Stimulated activated naive CD8-positive, alpha-beta T cell treated with anti-CD3 and anti-CD28 coated beads, Interleukin-15, Interleukin-2, amounts not matched to agents 100 U/mL and 50 U/mL, for 24 hours (primary cell): ENCODE measurements around the gene WNT7B.

Experiments used
- ATAC-seq: fragments of 150-1000 bp; cut with Tn5 transposase; one replicate; pipeline ENCODE4 v1.10.0; 2021
- DNase-seq: peaks from one replicate; pipeline ENCODE4 v3.0.0; 2021

The WNT7B gene

DNA sequence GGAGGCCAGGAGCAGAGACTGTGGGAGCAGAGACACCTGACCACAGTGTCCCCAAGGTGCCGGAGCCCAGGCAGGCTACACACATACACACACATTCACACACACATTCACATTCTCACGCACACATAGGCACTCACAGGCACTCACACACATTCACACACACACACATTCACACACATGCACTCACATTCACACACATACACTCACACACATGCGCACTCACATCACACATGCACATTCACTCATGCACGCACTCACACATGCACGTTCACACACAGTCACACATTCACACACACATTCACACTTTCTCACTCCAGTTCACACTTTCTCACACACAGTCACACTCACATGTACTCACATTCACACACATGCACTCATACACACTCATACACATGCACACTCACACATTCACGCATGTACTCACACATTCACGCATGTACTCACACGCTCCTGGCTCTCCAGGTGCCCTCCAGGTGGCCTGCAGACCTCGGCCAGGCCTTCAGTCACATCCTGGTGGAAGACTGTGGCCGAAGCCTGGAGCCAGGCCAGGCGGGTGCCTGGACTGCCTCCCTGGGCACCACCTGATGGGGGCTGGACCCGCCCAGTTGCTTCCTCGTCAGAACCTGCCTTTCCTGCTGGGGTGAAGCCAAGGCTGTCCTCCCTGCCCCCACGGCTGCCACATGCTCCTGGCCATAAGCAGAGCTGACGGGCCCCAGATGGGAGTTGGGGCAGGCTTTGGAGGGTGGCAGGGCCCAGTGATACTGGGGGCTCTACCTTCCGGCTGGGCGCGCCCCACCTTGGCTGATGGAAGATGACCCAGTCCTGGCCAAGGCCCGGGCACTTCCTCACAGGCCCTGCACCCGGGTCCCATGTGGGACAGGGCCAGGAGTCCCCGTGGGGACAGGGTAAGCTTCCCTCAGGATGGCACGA lies 89.5 kb downstream of the WNT7B start:
- no peak for DNase-seq
- ATAC-seq, result no peak

GRCh38 chr22:45886540-45886939 lies 90.4 kb downstream of the WNT7B start:
- DNase-seq (no peak), ATAC-seq (no peak)

GRCh38 chr22:45885941-45886395 lies 91.0 kb downstream of the WNT7B start:
- DNase-seq (no peak), ATAC-seq (no peak)

DNA sequence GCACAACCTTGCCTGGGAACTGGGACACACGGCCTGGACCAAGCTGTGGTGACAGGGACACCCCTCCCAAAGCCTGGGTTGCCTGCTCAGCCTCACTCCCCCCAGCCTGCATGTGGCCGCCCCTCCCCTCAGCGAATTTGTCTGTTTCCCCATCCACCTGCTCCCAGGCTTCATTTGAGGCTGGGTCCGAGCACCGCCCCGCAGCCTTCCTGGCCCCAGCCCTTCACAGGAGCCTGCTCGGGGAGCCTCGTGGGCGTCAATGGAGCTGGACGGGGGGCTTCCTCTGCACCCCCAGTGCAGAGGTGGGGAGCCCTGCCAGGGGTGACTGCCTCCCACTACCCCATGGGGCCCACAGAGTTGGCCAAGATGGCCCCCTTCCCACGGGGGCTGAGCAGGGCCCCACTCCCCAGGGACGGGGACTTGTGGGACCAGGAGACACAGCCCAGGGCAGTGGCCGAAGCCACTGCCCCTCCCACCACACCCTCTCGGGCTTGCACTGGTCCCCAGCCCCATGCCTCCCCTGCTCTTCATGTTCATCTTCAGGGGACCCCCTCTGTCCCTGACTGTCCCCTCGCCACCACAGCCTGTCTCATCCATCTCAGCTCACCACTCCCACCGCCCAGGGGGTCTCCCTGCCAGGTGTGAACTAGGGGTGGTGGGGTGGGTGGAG lies 91.7 kb downstream of the WNT7B start:
- DNase-seq, result no peak
- ATAC-seq, result no peak

GRCh38 chr22:45884201-45885062 lies 92.5 kb downstream of the WNT7B start:
- ATAC-seq (no peak), DNase-seq (no peak)

GRCh38 chr22:45883811-45884170 lies 93.2 kb downstream of the WNT7B start:
- DNase-seq, result no peak
- no peak for ATAC-seq

DNA sequence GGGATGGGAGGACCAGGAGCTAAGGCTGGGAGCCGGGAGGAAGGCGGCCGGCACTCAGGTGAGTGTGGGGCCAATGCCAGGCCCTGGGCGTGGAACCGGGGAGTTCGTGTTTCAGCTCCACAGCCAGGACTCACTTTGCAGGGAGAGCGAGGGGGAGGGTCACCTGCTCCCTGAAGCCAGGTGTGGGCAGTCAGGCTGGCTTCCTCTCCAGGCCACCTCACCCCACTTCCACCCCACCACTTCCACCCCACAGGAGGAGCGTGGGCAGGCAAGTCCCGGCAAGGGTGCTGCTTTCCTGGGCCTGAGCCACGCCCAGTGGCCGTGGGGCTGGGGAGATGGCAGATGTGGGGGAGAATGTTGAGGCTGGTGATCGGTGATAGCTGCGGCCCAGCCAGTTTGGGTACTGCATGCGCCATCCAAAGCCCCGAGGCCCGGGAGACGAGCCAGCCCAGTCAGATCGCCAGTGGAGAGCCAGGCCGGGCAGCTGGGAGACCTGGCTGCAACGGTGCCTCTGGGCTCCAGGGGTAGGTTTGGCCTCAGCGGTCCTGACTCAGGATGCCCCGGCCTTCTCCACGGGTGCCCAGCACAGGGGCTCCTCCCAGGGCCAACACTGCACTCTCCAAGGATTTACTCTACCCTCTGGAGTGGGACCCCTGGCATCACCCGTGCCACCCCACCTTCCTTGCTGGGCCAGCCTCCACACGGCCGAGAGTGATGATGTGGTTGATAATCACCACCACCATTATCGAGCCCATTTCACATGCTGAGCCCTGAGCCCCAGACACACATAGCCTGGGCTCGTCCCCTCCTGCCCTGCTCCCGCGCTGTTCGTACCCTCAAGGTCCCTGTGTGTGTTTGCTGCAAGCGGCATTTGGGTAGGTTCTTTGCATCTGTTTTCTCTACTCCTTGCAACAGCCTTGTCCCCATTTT lies 93.8 kb downstream of the WNT7B start:
- no peak for DNase-seq

GRCh38 chr22:45881524-45881875 lies 95.5 kb downstream of the WNT7B start:
- ATAC-seq, result no peak
- DNase-seq, result no peak

More for the DNA sequence above, 93.8 kb downstream of the WNT7B start:
- no peak for ATAC-seq

DNA sequence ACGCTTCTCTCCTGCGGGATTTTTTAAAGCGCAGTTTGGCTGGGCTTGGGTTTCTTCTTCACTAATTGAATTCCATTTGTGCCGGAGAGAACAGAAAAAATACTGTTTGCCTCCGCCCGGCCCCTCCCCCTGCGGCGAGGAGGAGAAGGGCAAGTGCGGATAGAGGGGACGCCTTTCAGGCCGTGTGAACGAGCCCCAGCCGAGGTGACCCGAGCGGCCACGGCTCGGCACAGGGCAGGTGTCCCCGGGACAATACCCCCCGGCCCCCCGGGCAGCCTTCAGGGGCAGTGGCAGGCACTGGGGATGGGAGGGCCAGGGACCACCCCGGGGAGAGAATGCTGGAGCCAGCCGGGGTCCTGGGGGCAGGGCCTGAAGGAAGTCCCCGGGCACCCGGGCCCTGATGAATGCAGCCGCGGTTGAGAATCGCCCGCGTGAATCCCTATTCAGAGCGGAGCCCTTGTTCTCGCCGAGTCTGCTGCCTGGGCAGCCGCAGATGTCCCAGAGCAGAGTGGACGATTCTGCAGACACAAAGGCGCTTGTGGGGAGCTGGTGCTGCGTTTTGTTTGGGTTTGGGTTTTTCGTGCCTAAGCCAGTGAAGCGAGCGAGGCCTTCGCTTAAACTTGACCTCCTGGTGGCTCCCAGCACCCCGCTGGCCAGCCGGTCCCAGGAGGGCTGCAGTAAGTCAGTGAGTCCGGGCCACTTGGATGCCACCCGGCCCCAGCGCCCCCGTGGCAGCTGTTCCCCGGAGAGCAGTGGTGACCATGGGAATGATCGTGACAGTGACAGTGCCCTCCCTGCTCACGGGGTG lies 96.0 kb downstream of the WNT7B start:
- ATAC-seq (no peak), DNase-seq (no peak)

DNA sequence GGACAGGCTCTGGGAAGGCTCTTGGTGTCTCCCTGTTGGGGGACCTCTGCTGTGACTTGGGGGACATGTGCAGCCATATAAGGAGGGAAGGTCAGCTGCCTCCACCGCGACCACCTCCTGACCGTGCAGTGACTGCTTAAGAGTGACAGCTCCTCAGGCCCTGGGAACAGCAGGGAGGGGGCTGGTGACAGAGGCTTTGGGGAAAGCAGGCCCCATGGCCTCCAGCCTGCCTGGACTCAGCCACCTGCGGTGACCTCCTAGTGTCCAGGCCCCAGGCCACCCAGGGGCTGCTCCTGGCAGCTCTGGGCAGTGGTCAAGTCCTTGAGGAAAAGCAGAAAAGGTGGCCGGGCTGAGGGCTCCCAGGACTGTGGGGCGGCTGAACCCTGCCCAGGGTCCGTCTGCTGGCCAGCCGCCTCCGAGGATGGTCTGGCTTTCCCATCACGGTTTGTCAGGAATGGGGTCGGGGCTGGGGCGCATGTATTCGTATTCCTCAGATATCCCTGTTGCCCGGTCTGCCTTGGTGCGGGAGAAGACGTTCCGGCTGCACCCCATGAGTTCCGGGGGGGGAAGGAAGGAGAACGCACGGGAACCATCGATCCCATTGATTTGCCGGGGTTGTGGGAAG lies 96.8 kb downstream of the WNT7B start:
- DNase-seq (no peak), ATAC-seq (no peak)

DNA sequence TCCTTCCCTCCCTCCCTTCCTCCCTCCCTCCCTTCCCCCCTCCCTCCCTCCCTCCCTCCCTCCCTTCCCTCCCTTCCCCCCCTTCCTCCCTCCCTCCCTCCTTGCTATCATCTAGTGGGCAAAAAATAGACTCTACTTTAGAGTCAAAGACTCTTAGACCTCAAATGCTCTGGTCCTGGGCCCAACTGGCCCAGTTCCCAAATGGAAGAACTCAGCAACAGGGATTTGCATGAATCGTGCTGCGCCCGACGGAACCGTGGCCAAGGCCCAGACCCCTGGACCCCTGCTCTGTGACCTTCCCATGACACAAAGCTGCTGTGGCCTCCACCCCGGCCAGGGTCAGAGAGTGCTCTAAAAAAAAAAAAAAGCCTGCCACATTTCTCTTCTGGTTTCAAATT lies 97.4 kb downstream of the WNT7B start:
- DNase-seq, result no peak
- ATAC-seq, result no peak

GRCh38 chr22:45878901-45879551 lies 97.9 kb downstream of the WNT7B start:
- DNase-seq (no peak), ATAC-seq (no peak)

DNA sequence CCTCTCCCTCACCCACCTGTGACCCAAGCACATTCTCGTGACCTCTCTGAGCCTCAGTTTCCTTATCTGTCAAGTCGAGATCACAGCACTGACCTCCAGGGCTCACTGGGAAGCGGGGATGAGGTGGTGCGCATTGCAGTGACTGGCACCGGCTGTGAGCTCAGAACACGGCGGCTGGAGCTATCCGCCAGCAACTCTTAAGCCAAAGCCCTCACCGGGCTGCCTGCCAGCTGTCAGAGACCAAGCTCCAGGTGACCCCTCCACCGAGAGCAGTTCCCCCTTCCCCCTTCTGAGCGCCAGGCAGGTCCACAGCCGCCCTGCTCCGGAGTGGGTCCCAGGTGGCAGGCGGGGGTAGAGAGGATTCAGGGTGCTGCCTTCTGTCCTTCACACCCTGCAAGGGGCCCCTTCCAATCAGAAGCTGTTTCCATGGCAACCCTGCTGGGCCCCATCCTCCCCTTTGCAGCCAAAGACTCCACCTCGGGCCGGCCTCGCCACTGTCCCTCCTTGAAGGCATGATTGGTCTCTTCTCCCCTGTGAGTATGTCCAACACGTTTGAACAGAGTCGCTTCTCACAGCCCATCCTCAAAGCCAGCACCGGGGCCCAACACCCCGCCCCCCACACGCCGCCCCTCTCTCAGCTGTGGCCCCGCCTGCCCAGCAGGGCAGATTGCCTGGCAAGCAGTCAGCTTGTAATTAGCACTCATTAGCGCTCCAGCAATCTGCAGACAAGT lies 98.7 kb downstream of the WNT7B start:
- DNase-seq (no peak), ATAC-seq (no peak)

- no peak for ATAC-seq
- DNase-seq, result no peak
Measured at GRCh38 chr22:45877651-45878050, 99.3 kb downstream of the WNT7B start.

- no peak for DNase-seq
- no peak for ATAC-seq
Measured at GRCh38 chr22:45877036-45877380, 100.0 kb downstream of the WNT7B start.

GRCh38 chr22:45876136-45877035 lies 100.6 kb downstream of the WNT7B start:
- no peak for ATAC-seq
- no peak for DNase-seq

DNA sequence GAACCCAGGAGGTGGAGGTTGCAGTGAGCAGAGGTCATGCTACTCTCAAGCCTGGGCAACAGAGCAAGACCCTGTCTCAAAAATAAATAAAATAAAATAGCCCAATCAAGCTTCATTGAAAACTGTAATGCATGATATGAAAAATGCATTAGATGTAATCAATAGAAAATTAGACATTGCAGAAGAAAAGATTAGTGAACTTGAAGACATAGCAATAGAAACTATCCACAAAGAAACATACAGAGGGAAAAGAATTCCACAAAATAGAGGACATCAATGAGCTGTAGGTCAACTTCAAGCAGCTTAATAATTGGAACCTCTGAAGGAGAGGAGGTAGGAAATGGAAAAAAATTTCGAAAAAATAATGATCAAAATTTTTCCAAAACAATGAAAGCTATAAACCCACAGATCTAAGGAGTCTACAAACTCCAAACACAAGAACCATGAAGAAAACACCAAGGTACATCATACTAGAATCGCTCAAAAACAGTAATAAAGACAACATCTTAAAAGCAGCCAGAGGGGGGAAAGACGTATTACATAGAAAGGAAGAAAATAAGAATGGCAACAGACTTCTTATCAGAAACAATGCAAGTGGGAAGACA lies 104.2 kb downstream of the WNT7B start:
- no peak for DNase-seq
- ATAC-seq, result no peak

DNA sequence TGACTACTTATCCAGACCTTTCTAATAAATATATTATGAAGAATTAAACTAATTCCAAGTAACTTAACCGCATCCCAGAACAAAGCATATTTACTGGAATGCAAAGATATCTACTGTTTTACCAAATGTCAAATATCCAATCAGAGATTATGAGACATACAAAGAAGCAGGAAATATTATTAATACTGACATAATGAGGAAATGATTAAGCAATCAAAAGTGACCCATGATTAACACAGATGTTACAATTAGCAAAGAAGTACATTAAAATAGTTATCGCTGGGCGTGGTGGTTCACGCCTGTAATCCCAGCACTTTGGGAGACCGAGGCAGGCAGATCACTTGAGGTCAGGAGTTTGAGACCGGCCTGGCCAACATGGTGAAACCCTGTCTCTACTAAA lies 105.2 kb downstream of the WNT7B start:
- ATAC-seq (no peak), DNase-seq (no peak)
